Measurements from ENCODE around the gene RSPH10B2. TPM values are rescaled to one million over a fixed set of nuclear protein-coding genes. Genes with fewer than 3 reads are reported as not detected.

The RSPH10B2 gene
- total and polyA plus RNA-seq, 2 of the 13 experiments (the other 11 are each of a cell fraction or from before 2014, with no cell fraction given), result 0.31 TPM; not detected in 1

DNA sequence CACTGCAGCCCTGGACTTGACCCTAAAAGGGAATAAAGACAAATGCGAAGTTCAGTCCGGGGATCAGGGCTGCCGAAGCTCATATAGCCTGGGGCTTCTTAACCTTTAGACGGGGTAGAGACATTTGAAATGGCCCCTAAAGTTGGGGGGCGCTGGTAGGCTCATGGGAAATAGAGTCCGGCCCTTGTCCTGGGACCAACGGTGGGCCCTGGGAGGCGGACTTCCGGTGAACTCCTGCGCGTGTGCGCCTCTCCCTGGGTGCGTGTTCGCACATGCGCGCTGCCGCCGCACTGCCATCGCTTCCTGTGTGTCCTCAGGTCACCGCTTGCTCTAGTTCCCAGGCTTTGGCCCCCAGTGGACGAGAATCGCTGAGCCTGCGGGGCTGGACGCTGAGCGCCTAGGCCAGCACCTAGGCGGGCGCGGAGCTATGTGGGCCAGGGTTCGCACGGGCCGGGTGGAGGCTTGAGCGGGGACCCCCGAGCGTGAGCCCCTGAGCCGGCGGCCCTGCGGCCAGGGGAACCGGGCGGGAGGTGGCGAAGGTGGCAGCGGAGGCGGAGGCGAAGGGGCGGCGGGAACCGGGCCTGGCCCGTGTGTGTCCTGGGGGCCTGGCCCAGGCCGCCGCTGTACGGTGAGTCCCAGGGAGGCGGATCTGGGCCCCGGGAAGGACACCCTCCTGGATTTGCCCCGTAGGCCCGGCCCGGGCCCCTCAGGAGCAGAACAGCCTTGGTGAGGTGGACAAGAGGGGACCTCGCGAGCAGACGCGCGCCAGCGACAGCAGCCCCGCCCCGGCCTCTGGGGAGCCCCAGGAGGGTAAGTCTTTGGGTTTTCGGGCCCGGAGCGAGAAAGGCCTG lies 24.2 kb upstream of the RSPH10B2 start (continued):
- TF ChIP-seq, protein P1, sequence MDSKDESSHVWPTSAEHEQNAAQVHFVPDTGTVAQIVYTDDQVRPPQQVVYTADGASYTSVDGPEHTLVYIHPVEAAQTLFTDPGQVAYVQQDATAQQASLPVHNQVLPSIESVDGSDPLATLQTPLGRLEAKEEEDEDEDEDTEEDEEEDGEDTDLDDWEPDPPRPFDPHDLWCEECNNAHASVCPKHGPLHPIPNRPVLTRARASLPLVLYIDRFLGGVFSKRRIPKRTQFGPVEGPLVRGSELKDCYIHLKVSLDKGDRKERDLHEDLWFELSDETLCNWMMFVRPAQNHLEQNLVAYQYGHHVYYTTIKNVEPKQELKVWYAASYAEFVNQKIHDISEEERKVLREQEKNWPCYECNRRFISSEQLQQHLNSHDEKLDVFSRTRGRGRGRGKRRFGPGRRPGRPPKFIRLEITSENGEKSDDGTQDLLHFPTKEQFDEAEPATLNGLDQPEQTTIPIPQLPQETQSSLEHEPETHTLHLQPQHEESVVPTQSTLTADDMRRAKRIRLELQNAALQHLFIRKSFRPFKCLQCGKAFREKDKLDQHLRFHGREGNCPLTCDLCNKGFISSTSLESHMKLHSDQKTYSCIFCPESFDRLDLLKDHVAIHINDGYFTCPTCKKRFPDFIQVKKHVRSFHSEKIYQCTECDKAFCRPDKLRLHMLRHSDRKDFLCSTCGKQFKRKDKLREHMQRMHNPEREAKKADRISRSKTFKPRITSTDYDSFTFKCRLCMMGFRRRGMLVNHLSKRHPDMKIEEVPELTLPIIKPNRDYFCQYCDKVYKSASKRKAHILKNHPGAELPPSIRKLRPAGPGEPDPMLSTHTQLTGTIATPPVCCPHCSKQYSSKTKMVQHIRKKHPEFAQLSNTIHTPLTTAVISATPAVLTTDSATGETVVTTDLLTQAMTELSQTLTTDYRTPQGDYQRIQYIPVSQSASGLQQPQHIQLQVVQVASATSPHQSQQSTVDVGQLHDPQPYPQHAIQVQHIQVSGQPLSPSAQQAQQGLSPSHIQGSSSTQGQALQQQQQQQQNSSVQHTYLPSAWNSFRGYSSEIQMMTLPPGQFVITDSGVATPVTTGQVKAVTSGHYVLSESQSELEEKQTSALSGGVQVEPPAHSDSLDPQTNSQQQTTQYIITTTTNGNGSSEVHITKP (CRISPR knock-in tag; IDR thresholded peaks at IDR 0.05; ENCODE audit: low read depth), result no peak
- TF ChIP-seq, protein P2, sequence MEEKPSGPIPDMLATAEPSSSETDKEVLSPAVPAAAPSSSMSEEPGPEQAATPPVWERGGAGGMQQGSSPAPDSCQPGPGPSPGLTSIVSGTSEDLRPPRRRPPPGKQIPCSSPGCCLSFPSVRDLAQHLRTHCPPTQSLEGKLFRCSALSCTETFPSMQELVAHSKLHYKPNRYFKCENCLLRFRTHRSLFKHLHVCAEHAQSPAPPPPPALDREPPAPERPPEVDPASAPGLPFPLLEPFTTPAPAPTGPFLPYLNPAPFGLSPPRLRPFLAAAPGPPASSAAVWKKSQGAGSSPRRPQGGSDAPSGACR (CRISPR knock-in tag; IDR thresholded peaks at IDR 0.05), result peak; percentile 76
- TF ChIP-seq NAIF1 (CRISPR knock-in tag; IDR thresholded peaks at IDR 0.05; ENCODE audit: borderline replicate concordance) (peak; percentile 65; the same call in 1 of the 2 replicates), ZNF124 (CRISPR knock-in tag; IDR thresholded peaks at IDR 0.05) (0 out of 2 replicates have a peak, but pooled peaks have one; percentile 53), ZNF335 (CRISPR knock-in tag; IDR thresholded peaks at IDR 0.05) (0 out of 2 replicates have a peak, but pooled peaks have one; percentile 22), GATA4 (IDR thresholded peaks at IDR 0.05; ENCODE audit: borderline replicate concordance, low read depth) (no peak), ZNF615 (CRISPR knock-in tag; IDR thresholded peaks at IDR 0.05; ENCODE audit: borderline replicate concordance) (no peak), EZH2 (conservative IDR thresholded peaks at IDR 0.05; ENCODE audit: low read depth, low read length) (no peak), ZNF570 (CRISPR knock-in tag; IDR thresholded peaks at IDR 0.05; ENCODE audit: borderline replicate concordance) (no peak), ZNF383 (CRISPR knock-in tag; IDR thresholded peaks at IDR 0.05; ENCODE audit: borderline replicate concordance) (no peak), ZNF501 (CRISPR knock-in tag; IDR thresholded peaks at IDR 0.05) (peak; percentile 95), HNRNPL (IDR thresholded peaks at IDR 0.05; ENCODE audit: low read depth, low read length) (no peak), ZNF33A (CRISPR knock-in tag; IDR thresholded peaks at IDR 0.05; ENCODE audit: borderline replicate concordance) (no peak), NPAS2 (CRISPR knock-in tag; IDR thresholded peaks at IDR 0.05; ENCODE audit: borderline replicate concordance) (no peak)
- TF ChIP-seq, protein P3, sequence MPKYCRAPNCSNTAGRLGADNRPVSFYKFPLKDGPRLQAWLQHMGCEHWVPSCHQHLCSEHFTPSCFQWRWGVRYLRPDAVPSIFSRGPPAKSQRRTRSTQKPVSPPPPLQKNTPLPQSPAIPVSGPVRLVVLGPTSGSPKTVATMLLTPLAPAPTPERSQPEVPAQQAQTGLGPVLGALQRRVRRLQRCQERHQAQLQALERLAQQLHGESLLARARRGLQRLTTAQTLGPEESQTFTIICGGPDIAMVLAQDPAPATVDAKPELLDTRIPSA (CRISPR knock-in tag; IDR thresholded peaks at IDR 0.05; ENCODE audit: borderline replicate concordance), result no peak
- TF ChIP-seq, protein P4, sequence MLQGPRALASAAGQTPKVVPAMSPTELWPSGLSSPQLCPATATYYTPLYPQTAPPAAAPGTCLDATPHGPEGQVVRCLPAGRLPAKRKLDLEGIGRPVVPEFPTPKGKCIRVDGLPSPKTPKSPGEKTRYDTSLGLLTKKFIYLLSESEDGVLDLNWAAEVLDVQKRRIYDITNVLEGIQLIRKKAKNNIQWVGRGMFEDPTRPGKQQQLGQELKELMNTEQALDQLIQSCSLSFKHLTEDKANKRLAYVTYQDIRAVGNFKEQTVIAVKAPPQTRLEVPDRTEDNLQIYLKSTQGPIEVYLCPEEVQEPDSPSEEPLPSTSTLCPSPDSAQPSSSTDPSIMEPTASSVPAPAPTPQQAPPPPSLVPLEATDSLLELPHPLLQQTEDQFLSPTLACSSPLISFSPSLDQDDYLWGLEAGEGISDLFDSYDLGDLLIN (CRISPR knock-in tag; IDR thresholded peaks at IDR 0.05; ENCODE audit: borderline replicate concordance), result peak; percentile 91; the same call in 1 of the 2 replicates
- TF ChIP-seq, protein P5, sequence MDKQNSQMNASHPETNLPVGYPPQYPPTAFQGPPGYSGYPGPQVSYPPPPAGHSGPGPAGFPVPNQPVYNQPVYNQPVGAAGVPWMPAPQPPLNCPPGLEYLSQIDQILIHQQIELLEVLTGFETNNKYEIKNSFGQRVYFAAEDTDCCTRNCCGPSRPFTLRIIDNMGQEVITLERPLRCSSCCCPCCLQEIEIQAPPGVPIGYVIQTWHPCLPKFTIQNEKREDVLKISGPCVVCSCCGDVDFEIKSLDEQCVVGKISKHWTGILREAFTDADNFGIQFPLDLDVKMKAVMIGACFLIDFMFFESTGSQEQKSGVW (CRISPR knock-in tag; IDR thresholded peaks at IDR 0.05; ENCODE audit: borderline replicate concordance), result no peak
- TF ChIP-seq, protein P6, sequence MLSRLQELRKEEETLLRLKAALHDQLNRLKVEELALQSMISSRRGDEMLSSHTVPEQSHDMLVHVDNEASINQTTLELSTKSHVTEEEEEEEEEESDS (CRISPR knock-in tag; IDR thresholded peaks at IDR 0.05; ENCODE audit: borderline replicate concordance), result no peak

Measured in HepG2 (cell line).